Measurements from ENCODE around the gene CLK4.

The CLK4 gene

DNA sequence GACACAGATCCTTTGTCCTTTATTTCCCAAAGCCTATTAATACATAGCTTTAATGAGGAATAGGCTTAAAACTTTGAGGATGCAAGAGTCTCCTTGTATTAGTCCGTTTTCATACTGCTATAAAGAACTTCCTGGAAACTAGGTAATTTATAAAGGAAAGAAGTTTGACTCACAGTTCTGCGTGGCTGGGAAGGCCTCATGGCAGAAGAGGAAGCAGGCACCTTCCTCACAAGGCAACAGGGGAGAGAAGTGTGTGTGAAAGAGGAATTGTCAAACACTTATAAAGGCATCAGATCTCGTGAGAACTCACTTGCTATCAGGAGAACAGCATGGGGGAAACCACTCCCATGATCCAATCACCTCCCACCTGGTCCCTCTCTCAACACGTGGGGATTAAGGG is 5.4 kb upstream of the CLK4 start:
- no peak for DNase-seq

DNA sequence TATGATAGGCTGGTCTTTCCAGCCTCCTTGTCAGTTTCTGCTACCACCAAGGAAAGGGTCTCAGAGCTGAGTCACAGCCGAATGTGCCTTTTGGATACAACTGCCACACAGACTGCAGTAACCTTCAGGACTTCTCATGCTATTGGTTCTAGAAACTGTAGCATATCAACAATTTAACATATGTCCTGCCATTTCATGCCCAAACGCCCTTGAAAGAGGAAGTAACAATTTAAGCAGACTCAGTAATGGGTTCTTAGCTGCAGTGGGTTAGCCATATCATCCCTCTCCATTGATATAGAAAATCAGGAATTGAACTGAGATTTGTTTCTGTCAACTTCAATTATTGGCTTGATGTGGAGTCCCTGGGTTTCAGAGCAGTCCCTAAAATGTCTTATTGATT is 4.1 kb upstream of the CLK4 start:
- DNase-seq, result no peak

DNA sequence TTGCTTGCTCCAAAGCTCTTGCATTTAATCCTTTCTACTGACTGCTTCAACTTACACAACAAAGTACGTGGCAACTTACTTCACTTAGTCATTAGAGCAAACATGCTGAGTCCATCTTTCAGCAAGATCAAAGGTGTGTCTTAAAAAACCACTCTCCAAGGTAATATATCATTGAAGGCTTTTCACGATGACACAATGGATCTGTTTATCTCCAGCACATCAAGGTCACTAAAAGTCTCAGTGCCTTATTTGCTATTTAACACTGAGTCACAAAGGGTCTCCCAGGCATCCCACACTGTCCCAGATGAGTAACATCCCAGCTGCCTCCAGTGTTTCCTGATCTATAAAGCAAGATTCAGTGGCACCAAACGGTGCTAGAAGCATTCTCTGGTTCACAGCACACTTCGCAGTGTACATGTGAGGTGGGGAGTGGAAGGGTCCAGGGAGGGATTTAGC is 3.7 kb upstream of the CLK4 start:
- no peak for DNase-seq

DNA sequence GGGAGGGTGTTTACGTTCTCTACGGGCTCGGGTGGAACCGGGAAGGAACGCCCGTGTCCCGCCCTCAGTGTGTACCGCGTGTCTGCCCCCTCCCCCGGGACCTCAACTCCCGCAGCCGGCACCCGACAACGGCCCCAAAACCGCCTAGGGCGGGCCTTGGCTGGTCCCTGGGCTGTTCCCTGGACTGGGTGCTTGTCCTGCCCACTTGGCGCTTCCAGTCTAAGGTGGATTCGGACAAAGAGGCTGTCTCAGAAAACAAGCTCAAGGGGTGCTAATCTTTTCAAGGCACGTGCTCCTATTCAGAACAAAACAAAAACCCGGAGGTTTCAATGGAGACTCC is 379 bp upstream of the CLK4 start:
- DNase-seq, result no peak

DNA sequence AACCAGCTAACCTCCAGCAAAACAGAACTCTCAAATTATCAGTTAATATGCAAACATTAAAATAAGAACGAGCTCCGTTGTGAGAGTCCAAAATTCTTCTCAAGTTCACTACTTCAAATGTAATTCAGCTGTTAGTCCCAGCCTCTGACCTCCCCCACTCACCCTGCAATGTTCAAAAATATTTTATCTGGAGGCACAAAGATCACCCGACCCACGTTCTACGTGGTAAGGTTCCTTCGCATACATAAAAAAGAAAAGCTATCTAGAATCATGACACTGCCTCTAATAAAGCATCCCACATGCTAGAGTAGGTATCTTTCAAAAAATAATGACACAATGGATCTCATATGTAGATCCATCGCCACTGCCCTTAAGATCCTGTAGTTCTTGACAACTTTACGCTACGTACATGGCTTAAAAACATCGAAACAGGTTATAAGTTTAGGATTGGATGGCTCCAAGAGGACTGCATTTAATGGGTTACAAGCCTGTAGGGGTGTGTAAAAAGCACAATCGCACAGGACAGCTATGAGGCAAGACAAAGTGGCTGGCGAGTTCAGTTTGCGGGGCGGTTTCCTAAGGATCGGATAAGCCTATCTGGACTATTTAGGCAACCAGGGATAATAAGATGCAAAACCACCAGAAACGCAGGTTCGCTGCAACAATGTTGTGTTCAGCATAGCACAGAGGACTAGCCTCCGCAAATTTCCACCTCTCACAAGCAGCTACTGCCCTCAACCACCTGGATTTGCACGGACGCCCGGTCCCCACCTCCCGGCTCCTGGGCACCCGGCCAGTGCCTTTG is 969 bp downstream of the CLK4 start:
- peak; percentile 25 for DNase-seq

DNA sequence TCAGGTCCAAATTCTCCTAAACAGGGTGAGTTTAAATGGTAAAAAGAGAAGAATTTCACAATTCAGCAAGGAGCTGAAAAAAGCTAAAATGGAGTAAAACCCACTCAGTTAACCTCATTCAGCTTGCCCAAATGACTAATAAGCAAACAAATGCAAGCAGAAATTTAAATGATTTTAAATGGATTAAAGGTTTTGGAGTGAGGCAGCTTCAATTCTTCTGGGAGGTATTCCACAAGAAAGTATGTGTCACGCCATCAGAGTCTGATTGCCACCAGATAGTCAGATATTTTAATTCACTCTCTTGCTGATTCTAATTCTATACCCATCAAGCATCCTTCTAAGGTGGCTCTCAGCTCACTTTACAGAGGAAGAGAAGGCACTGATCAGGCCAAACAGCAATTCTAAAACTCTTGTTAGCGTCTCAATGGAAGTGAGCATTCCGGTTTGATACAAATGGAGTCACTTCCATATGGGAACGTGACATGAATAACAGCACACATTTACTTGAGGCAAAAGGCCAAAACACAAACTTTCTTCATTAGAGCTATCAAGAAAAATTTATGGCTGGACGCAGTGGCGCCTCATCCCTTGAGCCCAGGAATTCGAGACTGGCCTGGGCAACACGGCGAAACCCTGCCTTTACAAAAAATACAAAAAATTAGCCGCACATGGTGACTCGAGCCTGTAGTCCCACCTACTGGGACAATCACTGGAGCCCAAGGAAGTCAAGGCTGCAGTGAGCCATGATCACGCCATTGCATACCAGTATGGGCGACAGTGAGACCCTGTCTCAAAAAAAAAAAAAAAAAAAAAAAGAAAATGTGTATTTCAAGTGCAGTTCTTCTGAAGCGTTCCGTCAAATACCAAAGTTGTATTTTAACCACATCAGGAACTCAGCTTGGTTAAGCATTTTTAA is 2.0 kb downstream of the CLK4 start:
- DNase-seq, result no peak

DNA sequence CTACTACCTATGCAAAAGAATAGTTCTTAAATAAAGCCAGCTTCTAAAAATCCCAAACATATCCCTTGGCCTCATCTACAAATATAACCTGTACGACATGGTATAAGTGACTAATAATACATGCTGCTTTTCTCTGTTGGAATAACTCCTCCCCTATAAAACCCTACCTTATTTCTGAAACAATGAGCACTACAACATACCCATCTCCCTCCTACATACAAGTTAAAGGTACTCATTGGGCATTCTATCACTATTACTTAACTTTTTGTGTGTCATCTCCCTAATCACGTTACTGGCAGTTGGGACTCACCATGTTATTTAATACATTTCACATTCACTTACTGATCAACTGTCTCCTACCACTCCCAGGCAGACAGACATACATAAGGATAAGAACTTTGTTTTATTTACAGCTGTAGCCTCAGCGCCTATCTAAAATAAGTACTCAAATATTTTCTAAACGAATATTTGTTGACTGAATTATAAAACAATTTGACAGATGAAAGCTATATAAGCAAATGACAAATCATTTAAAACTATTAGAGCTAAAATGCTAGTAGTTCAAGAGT is 4.1 kb downstream of the CLK4 start:
- DNase-seq, result no peak

DNA sequence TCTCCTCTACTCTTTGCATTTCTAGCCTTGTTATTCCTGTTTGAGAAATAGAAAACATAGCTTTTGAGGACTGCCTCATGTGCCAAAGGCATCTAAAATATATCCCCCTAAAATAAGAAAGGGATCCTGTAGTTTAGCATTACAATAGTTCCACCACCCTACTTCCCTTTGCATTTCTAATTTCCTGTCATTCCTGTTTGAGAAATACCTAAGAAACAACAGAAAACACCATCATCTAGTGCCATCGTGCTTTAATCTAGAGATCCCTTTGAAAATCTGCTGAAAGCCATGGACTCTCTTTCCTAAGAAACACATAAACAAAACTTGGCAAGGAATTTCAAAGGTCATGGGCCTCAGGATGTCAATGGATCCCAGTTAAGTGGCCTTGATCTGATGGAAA is 7.5 kb downstream of the CLK4 start:
- DNase-seq, result no peak

DNA sequence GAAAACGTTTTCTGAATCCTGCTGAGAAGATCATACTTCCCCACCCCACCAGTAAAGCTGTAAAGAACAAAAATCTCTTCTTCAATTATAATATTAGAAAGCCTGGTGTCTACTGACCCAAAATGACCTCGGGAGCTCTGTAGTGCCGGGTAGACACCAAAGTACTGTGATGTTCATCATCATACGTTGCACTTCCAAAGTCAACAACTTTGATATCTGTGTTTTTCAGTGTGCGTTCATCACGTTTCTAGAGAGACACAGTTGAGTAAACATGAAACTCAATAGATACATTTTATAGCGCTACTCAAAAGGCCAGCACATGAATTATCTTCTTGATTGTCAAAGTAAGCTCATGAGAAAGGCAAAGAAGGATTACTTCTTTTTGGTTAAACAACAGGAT is 14.6 kb downstream of the CLK4 start:
- DNase-seq, result no peak

DNA sequence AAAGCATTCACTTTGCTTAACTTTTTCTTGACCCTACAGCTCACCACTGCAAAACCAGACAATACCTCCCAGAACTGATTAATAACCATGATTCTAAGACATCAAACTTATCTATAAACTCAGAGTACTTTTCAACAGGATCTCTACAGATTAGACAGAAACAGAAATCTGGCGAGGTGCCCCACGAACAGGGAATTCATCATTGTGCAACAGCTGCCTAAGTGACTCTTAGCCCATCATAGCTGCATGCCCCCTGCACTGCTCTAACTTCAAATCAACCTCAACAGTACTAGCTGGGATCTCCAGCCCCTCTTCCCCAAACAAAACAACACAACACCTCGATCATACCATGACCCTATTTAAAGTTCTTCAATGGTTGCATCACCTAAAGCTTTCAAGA is 20.6 kb downstream of the CLK4 start:
- no peak for DNase-seq

DNA sequence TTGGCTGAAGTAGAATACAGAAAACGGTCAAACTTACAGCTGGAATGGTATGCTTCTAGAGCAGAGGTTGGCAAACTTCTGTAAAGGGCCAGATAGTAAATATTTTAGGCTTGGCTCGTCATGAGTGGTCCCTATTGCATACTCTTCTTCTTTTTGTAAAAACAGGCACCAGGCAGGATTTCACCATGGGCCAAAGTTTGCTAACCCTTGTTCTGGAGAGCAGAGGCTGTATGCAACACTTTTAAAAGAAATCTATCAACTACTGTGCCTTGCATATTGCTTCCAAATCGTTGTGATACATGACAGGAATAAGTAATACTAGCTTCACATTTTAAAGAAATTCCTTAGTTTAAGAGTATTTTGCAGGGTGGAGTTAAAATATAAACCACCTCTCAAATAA is 21.1 kb downstream of the CLK4 start:
- no peak for DNase-seq

DNA sequence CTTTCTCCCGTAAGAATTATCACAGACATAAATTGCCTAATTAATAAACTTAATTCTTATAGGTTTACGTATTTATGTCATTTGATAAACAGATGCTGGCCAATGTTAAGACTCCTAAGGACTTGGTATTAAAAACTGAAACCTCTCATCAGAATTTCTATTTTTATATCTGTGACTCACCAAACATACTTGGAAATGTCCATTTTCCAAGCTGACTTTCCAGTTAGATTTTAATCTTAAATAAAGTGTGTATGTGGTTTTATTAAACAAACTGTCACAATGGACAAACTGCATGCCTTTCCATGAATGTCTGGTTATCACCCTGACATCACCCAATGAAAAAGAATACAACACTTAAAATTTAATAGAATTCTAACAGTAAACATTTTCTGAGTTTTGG is 24.1 kb downstream of the CLK4 start:
- no peak for DNase-seq

DNA sequence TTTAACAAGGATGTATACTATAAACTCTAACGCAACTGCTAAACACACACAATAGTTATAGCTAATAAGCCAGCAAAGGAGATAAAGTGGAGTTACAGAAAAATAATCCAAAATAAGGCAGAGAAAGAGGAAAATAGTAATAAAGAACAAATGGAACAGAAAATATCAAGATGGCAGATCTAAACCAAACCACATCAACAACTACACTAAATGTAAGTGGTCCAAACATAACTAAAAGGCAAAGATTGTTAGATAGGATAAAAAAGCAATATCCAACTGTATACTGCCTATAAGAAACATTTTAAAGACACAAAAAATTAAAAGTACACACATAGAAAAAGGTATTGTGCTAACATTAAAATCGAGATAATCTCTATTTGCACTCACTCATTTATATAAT is 31.1 kb downstream of the CLK4 start:
- DNase-seq, result no peak

DNA sequence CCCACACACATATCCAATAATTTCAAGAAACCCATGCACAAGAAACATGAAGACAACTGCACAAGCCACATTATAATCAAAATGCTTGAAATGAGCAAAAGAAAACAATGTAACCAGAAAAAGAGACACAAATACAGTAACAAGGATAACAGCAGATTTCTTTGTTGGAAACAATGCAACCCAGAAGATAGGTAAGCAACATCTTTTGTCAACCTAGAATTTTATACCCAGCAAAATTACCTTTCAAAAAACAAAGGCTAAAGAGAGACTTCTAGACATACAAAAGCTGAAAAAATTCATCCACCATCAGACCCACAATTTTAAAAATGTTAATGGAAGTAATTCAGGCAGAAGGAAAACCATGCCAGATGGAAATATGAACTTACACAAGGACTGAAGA is 31.7 kb downstream of the CLK4 start:
- no peak for DNase-seq

DNA sequence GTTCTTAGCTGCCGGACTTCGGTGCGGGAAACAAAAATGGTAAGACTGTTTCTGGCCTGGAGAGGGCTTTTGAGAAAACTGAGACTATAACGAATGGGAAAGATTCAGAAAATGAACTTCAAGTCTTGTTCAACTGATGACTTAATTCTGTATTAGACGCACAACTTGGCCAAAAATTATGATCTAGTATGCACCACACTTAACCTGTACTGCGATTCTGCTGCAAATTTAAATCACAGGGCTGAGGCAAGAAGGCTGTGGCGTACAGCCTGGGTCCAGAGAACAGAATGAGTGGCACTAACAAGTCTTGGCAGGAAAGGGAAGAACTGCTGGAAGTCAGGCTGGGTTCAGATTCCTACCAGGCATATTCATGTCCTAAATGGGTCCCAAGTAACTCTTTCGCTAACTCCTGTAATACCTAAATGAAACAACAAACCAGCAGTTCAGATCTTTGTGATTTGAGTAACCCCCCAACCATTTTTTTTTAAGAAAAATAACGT is 35.9 kb downstream of the CLK4 start:
- no peak for DNase-seq

DNA sequence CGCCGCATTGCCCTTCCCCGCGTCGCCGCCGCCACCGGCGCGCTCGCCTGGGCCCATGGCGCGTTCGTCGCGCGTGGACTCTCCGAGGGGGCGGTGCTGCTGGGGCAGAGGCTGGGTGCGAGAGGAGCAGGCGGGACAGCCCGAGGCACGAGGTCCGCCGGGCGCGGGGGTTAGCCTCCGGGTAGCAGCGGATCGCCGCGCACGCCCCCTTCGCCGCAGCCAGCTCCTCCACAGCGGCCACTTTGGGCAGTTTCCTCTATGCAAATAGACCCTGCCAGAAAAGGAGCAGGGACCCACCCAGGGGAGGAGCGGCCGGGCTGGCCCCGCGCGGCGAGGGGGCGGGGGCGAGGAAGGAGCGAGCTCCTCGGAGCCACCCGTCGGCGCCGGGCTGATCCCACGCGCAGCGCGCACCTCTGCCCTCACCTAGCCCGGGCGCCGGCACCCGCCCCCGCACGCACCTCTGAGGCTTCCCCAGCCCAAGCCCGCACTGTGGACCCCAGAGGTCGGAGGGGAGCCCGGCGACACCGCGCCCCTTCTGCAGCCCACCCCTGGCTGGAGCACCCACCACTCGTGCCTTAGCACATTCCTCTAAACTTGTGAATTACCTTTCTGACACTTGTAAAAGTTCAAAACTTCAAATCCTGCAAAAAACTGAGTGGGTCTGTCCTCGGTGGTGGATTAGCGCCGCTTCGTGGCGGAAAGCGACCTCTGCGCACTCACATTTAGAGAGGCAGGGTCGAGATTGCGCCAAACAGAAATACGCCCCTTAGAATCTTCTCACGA is 36.5 kb downstream of the CLK4 start, which contains the start of gene COL23A1:
COL23A1 (minus strand) TSS at position 253 of the 783 bp plus-strand sequence.
- DNase-seq, result peak; percentile 23

DNA sequence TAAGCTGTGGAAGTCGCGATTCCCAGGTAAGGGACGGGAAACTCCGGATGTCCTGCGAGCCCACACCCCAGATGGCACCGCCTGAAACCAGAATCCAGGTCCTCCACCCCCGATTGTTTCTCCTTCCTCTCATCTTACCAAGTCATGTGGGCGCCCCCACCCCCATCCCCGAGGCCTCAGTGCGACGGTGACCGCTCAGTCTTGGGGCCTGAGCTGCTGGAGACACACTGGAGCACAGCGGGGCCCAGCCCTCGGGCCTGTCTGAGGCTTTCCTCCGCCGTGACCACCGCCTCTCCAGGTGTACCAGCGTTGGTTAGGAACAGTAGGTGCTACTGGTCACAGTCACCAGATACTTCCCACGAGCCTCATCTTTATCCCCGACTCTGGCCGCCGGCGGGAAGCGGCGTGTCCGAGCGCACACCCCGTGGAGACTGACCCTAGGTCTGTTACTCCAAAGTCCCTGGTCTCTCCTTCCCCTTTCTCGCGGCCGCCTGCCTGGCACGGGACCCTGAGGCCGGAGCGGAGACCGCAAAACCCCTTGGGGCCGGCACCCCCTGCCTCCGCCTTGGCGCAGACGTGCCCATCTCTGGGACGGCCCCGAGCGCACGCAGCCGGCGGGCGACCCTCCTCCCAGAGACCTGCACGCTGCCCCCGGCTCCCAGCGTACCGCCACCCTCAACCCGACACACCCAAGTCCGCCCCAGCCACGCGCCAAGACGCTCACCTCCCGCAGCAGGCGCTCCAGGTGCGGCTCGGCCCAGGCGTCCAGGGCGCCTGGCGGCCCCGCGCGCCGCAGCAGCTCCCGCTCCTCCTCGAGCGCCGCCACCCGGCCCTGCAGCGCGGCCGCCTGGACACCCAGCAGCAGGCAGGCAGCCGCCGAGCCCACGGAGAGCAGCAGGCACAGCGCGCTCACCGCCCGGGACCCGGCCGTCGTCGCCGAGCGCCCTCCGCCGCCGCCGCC is 37.4 kb downstream of the CLK4 start:
- DNase-seq, result peak; percentile 11

DNA sequence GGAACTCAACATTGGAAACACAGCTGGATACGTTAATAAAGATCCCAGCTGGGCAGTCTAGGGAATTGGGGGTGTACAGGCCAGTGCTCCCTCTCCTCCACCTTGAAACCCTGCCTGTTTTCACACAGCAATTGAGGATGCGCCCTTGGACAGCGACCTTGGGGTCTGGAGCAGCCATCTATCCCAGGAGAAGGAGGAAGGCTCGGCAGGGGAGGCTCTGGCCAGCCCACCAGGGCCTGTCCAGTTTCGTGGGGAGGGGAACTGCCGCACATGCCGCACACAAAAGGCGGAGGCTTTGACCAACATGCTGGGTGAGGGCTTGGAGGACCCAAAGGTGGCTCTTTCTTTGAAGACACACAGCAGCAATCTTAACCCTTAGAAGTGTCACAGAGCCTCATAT is 38.1 kb downstream of the CLK4 start:
- no peak for DNase-seq

DNA sequence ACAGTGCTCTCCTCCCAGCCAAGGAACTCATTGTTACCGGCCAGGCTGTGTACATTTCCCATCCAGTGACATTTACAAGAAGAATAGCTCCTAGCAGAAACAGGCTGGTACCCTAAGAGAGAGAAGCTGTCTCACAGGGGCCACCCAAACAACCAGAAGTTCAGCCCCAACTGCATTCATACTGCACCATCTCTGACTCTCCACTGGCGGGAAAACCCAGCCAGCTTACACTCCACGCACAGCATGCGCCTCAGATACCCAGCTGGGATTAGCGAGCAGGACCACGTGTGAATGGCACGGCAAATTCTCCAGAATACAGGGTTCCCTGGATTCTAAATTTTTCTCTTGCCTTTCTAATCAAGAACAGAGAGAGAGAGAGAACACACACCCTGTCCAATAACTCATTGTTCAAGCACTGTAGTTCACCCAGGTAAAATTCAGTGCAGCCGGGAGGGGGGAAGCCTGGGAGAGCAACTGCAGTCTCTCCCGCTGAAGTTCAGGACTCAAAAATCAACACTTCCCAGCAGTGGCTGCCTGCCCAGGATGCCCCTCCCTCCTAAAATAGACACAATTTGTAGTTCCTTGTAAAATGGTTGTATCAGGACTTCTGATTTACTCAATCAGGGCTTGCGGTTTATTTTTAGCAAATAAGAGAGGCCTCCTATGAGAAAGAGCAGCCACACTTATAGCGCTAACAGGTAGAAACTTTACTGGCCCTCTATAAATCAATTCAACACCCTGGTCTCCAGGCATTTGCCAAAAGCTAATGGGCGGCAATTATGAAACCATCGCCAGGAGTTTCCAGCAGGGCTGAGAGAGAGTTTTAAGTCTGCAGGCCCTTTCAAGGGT is 38.9 kb downstream of the CLK4 start:
- DNase-seq, result no peak

DNA sequence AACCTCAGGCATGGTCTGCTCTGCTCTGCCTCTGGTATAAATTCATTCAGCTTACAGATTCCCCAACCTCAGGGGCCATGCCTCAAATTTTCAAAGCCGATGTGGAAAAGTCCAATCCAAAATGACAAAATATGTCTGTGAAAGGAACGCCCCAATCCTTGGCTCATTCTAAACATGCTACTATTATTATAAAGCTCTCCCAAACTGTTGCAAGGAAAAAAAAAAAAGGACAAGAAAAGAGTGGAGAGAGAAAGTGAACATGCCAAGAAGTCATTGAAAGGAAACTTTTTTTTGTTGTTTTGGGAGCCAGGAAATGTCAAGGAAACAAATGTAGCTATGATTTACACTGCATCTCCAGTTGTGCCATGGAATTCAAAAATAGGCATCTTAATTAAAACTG is 40.5 kb downstream of the CLK4 start:
- no peak for DNase-seq

DNA sequence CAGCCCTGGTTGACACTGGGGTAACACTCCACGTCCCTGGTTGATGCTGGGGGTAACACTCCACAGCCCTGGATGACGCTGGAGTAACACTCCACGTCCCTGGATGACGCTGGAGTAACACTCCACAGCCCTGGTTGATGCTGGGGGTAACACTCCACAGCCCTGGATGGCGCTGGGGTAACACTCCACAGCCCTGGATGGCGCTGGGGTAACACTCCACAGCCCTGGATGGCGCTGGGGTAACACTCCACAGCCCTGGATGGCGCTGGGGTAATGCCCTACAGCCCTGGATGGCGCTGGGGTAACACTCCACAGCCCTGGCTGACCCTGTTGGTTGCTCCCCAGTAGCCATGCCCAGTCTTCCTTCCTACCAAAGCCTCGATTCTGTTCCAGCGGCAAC is 41.4 kb downstream of the CLK4 start:
- peak; percentile 54 for DNase-seq

Measured in activated CD4-positive, alpha-beta T cell treated with anti-CD3 and anti-CD28 coated beads, Interleukin-2, Interleukin-6, amounts not matched to agents 100 ng/mL and 50 ng/mL, durations not matched to agents 16 hours and 8 hours (primary cell).